ENCODE results near the gene SFMBT1. TPM values are rescaled to one million over a fixed set of nuclear protein-coding genes. Genes with fewer than 3 reads are reported as not detected.

SFMBT1 gene
- total and polyA plus RNA-seq, 9 of the 15 experiments (the other 6 are each of a cell fraction or from before 2014, with no cell fraction given) = 0.76 to 6.6 (median 3.6) TPM

DNA sequence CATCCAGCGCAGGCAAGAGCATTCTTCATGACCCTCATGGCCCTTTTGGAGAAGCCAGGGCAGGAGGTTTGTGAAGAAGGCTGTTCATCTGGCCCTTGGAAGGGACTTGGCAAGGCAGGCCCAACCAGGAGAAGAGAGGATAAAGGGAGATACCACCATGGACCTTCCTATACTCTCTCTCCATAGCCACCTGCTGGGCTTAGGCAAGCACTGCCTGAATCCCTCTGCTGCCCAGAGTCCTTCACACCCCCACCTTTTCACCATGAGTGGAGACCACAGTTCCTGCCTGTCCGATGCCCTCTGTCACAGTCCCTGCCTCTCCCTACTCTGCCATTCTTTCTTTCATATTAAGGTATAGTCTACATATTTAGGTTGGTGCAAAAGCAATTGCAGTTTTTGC lies 10.6 kb upstream of the SFMBT1 start (continued):
- TF ChIP-seq TSHZ1 (CRISPR knock-in tag; IDR thresholded peaks at IDR 0.05) (no peak), RBM22 (IDR thresholded peaks at IDR 0.05; ENCODE audit: low read depth, low read length, poor library complexity, severe bottlenecking) (no peak), TRIM24 (IDR thresholded peaks at IDR 0.05) (no peak), SMARCC2 (IDR thresholded peaks at IDR 0.05; ENCODE audit: low read depth) (no peak), GTF2E2 (tag; IDR thresholded peaks at IDR 0.05) (no peak), ZNF277 (CRISPR knock-in tag; IDR thresholded peaks at IDR 0.05; ENCODE audit: borderline replicate concordance) (no peak), ZNF764 (CRISPR knock-in tag; IDR thresholded peaks at IDR 0.05; ENCODE audit: low read depth) (no peak), TRIM28 (IDR thresholded peaks at IDR 0.05) (no peak), HMGN3 (IDR thresholded peaks at IDR 0.05; ENCODE audit: borderline replicate concordance, extremely low read depth, insufficient read length, low read depth, low read length) (no peak), PTRF (tag; IDR thresholded peaks at IDR 0.05) (no peak), KDM1A (IDR thresholded peaks at IDR 0.05) (no peak), SMC3 (conservative IDR thresholded peaks at IDR 0.05; ENCODE audit: insufficient read depth, low read depth, low read length) (0 out of 2 replicates have a peak, but pooled peaks have one; percentile 11), CBX8 (IDR thresholded peaks at IDR 0.05; ENCODE audit: borderline replicate concordance, extremely low read depth, low read depth, low read length, poor library complexity, severe bottlenecking) (no peak), SNRNP70 (optimal IDR thresholded peaks at IDR 0.05; ENCODE audit: low read depth, low read length) (no peak), ZNF445 (CRISPR knock-in tag; IDR thresholded peaks at IDR 0.05; ENCODE audit: low read depth) (no peak)
- TF ChIP-seq, protein P1, sequence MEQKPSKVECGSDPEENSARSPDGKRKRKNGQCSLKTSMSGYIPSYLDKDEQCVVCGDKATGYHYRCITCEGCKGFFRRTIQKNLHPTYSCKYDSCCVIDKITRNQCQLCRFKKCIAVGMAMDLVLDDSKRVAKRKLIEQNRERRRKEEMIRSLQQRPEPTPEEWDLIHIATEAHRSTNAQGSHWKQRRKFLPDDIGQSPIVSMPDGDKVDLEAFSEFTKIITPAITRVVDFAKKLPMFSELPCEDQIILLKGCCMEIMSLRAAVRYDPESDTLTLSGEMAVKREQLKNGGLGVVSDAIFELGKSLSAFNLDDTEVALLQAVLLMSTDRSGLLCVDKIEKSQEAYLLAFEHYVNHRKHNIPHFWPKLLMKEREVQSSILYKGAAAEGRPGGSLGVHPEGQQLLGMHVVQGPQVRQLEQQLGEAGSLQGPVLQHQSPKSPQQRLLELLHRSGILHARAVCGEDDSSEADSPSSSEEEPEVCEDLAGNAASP (IDR thresholded peaks at IDR 0.05) = no peak
- TF ChIP-seq, protein P2, sequence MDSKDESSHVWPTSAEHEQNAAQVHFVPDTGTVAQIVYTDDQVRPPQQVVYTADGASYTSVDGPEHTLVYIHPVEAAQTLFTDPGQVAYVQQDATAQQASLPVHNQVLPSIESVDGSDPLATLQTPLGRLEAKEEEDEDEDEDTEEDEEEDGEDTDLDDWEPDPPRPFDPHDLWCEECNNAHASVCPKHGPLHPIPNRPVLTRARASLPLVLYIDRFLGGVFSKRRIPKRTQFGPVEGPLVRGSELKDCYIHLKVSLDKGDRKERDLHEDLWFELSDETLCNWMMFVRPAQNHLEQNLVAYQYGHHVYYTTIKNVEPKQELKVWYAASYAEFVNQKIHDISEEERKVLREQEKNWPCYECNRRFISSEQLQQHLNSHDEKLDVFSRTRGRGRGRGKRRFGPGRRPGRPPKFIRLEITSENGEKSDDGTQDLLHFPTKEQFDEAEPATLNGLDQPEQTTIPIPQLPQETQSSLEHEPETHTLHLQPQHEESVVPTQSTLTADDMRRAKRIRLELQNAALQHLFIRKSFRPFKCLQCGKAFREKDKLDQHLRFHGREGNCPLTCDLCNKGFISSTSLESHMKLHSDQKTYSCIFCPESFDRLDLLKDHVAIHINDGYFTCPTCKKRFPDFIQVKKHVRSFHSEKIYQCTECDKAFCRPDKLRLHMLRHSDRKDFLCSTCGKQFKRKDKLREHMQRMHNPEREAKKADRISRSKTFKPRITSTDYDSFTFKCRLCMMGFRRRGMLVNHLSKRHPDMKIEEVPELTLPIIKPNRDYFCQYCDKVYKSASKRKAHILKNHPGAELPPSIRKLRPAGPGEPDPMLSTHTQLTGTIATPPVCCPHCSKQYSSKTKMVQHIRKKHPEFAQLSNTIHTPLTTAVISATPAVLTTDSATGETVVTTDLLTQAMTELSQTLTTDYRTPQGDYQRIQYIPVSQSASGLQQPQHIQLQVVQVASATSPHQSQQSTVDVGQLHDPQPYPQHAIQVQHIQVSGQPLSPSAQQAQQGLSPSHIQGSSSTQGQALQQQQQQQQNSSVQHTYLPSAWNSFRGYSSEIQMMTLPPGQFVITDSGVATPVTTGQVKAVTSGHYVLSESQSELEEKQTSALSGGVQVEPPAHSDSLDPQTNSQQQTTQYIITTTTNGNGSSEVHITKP (IDR thresholded peaks at IDR 0.05; ENCODE audit: partially characterized antibody) = peak; percentile 41

Measured in K562 (cell line).